HEK293T (cell line): ENCODE results near the gene PYGB.

ENCODE experiments used
- CTCF ChIA-PET: fragments of 350-600 bp; formaldehyde crosslinking; extraction: SDS; loops from one replicate; lab custom pipeline; 2021; ENCODE audit warnings: antibody characterized with exemption, inconsistent platforms; lab: Yijun Ruan, JAX
- POLR2A ChIA-PET: fragments of 350-600 bp; formaldehyde crosslinking; extraction: SDS; loops from one replicate; lab custom pipeline; 2020; ENCODE audit warnings: antibody characterized with exemption, inconsistent platforms; lab: Yijun Ruan, JAX
- DNase-seq: peaks from one replicate; pipeline ENCODE4 v3.0.0; 2012; ENCODE audit warnings: mixed read lengths; ENCODE audit errors: extremely low spot score
- ARNT ChIP-seq: fragments of 450-650 bp; IDR thresholded peaks from 2 replicates; pipeline ENCODE4 v1.6.1; 2017; ENCODE audit warnings: mild to moderate bottlenecking
- BHLHE40 ChIP-seq: fragments of 450-650 bp; IDR thresholded peaks from 2 replicates; pipeline ENCODE4 v1.6.1; 2016; ENCODE audit warnings: mild to moderate bottlenecking, moderate library complexity, borderline replicate concordance
- CTBP1 ChIP-seq: fragments of 450-650 bp; IDR thresholded peaks from 2 replicates; pipeline ENCODE4 v1.6.1; 2016; ENCODE audit warnings: borderline replicate concordance
- ELF4 ChIP-seq: fragments of 450-650 bp; IDR thresholded peaks from 2 replicates; pipeline ENCODE4 v1.6.1; 2017; ENCODE audit warnings: antibody characterized with exemption
- FOXA1 ChIP-seq: fragments of 450-650 bp; IDR thresholded peaks from 2 replicates; pipeline ENCODE4 v1.6.1; 2016; ENCODE audit warnings: mild to moderate bottlenecking
- FOXK2 ChIP-seq: fragments of 450-650 bp; IDR thresholded peaks from 2 replicates; pipeline ENCODE4 v1.6.1; 2016; ENCODE audit warnings: mild to moderate bottlenecking
- FOXM1 ChIP-seq: fragments of 450-650 bp; IDR thresholded peaks from 2 replicates; pipeline ENCODE4 v1.6.1; 2017; ENCODE audit warnings: mild to moderate bottlenecking, borderline replicate concordance
- HDGF ChIP-seq: fragments of 450-650 bp; IDR thresholded peaks from 2 replicates; pipeline ENCODE4 v1.6.1; 2017; ENCODE audit warnings: antibody characterized with exemption, borderline replicate concordance
- L3MBTL2 ChIP-seq: fragments of 450-650 bp; conservative IDR thresholded peaks from 2 replicates; pipeline ENCODE4 v1.6.1; 2016; ENCODE audit warnings: mild to moderate bottlenecking
- LEF1 ChIP-seq: fragments of 450-650 bp; IDR thresholded peaks from 2 replicates; pipeline ENCODE4 v1.6.1; 2017; ENCODE audit warnings: mild to moderate bottlenecking, borderline replicate concordance
- NFRKB ChIP-seq: fragments of 450-650 bp; IDR thresholded peaks from 2 replicates; pipeline ENCODE4 v1.6.1; 2016; ENCODE audit warnings: mild to moderate bottlenecking, moderate library complexity
- PKNOX1 ChIP-seq: fragments of 450-650 bp; IDR thresholded peaks from 2 replicates; pipeline ENCODE4 v1.6.1; 2016
- SP1 ChIP-seq: fragments of 450-650 bp; IDR thresholded peaks from 2 replicates; pipeline ENCODE4 v1.6.1; 2017
- SUZ12 ChIP-seq: fragments of 450-650 bp; IDR thresholded peaks from 2 replicates; pipeline ENCODE4 v1.6.1; 2016; ENCODE audit warnings: mild to moderate bottlenecking
- TARDBP ChIP-seq: fragments of 450-650 bp; IDR thresholded peaks from 2 replicates; pipeline ENCODE4 v1.6.1; 2016
- ZNF384 ChIP-seq: fragments of 450-650 bp; IDR thresholded peaks from 2 replicates; pipeline ENCODE4 v1.6.1; 2016

The PYGB gene

GRCh38 chr20:25209911-25210310 lies 38.0 kb upstream of the PYGB start:
- ChIA-PET POLR2A (no interaction called here), CTCF (no interaction called here)
- TF ChIP-seq TARDBP, result no peak
- TF ChIP-seq FOXK2, result no peak
- TF ChIP-seq FOXA1, result no peak
- no peak for TF ChIP-seq ZNF384
- TF ChIP-seq SUZ12, result no peak
- TF ChIP-seq LEF1, result no peak
- TF ChIP-seq FOXM1, result no peak
- TF ChIP-seq HDGF, result no peak
- no peak for TF ChIP-seq ARNT
- TF ChIP-seq BHLHE40, result no peak
- no peak for TF ChIP-seq CTBP1
- no peak for TF ChIP-seq NFRKB
- no peak for TF ChIP-seq PKNOX1
- TF ChIP-seq ELF4, result no peak
- no peak for DNase-seq

- ChIA-PET POLR2A (interaction anchor here (1.7 kb wide), 1 partner anchor 16 kb away, joined by 5 read pairs; the partner anchor contains the start of gene ENTPD6), CTCF (no interaction called here)
- DNase-seq, result no peak
- TF ChIP-seq PKNOX1 (no peak), CTBP1 (no peak)
Observed at GRCh38 chr20:25211273-25211672, 36.6 kb upstream of the PYGB start.

GRCh38 chr20:25212242-25212641 lies 35.6 kb upstream of the PYGB start:
- no peak for TF ChIP-seq FOXM1
- no peak for TF ChIP-seq FOXA1
- no peak for TF ChIP-seq LEF1
- TF ChIP-seq TARDBP, result no peak
- no peak for TF ChIP-seq ZNF384
- no peak for TF ChIP-seq ARNT
- no peak for TF ChIP-seq SP1
- no peak for TF ChIP-seq SUZ12
- TF ChIP-seq NFRKB, result no peak
- TF ChIP-seq FOXK2, result no peak
- TF ChIP-seq HDGF, result no peak
- TF ChIP-seq ELF4, result no peak
- TF ChIP-seq L3MBTL2, result no peak
- TF ChIP-seq BHLHE40, result no peak
- TF ChIP-seq CTBP1, result no peak
- no peak for TF ChIP-seq PKNOX1
- POLR2A ChIA-PET, result no interaction called here
- CTCF ChIA-PET, result no interaction called here
- no peak for DNase-seq

- CTCF ChIA-PET, result no interaction called here
Observed at GRCh38 chr20:25213566-25214425, 34.1 kb upstream of the PYGB start.

GRCh38 chr20:25214426-25214790 lies 33.5 kb upstream of the PYGB start:
- CTCF ChIA-PET, result no interaction called here

More at GRCh38 chr20:25213566-25214425, 34.1 kb upstream of the PYGB start:
- POLR2A ChIA-PET, result no interaction called here
- TF ChIP-seq HDGF, result no peak
- TF ChIP-seq NFRKB, result no peak
- TF ChIP-seq ELF4, result no peak
- TF ChIP-seq PKNOX1, result no peak
- TF ChIP-seq TARDBP, result no peak
- no peak for TF ChIP-seq L3MBTL2
- TF ChIP-seq SUZ12, result no peak
- no peak for TF ChIP-seq FOXA1
- no peak for TF ChIP-seq ARNT
- TF ChIP-seq FOXM1, result no peak
- TF ChIP-seq FOXK2, result no peak
- no peak for TF ChIP-seq LEF1
- TF ChIP-seq SP1, result no peak
- TF ChIP-seq ZNF384, result no peak
- no peak for TF ChIP-seq BHLHE40
- no peak for DNase-seq

More at GRCh38 chr20:25214426-25214790, 33.5 kb upstream of the PYGB start:
- DNase-seq, result no peak
- POLR2A ChIA-PET, result no interaction called here
- TF ChIP-seq FOXK2, result no peak
- TF ChIP-seq BHLHE40, result no peak
- no peak for TF ChIP-seq FOXM1
- TF ChIP-seq L3MBTL2, result no peak
- TF ChIP-seq ELF4, result no peak
- TF ChIP-seq FOXA1, result no peak
- TF ChIP-seq NFRKB, result no peak
- TF ChIP-seq PKNOX1, result no peak
- TF ChIP-seq ARNT, result no peak
- no peak for TF ChIP-seq CTBP1
- TF ChIP-seq HDGF, result no peak
- TF ChIP-seq TARDBP, result no peak
- TF ChIP-seq ZNF384, result no peak
